K562 (cell line): ENCODE results near the gene GNS. TPM values are rescaled to one million over a fixed set of nuclear protein-coding genes. Genes with fewer than 3 reads are reported as not detected.

ENCODE experiments used
- C11orf30 ChIP-seq: fragments of 450-650 bp; IDR thresholded peaks from 2 replicates; pipeline ENCODE4 v1.6.1; 2016; ENCODE audit warnings: low read depth, mild to moderate bottlenecking
- CBX8 ChIP-seq: fragments of 200-600 bp; sonication (generic); IDR thresholded peaks from 2 replicates; pipeline ENCODE4 v1.6.1; 2012; ENCODE audit warnings: borderline replicate concordance, mixed run types, low read depth, mild to moderate bottlenecking, moderate library complexity, mixed read lengths, low read length, control low read depth, inconsistent platforms; ENCODE audit not compliant: poor library complexity, severe bottlenecking; ENCODE audit errors: extremely low read depth
- MAFG ChIP-seq: fragments of 450-650 bp; conservative IDR thresholded peaks from 2 replicates; pipeline ENCODE4 v1.6.1; 2016; ENCODE audit warnings: missing genetic modification characterization, missing compliant biosample characterization
- MGA ChIP-seq: fragments of 450-650 bp; IDR thresholded peaks from 2 replicates; pipeline ENCODE4 v1.6.1; 2016; ENCODE audit warnings: mild to moderate bottlenecking, moderate library complexity
- NFIX ChIP-seq: fragments of 250-450 bp; sonication (Bioruptor Pico); IDR thresholded peaks from 2 replicates; pipeline ENCODE4 v1.4.0; 2020; ENCODE audit warnings: low read depth, mild to moderate bottlenecking, moderate library complexity
- NUFIP1 ChIP-seq: fragments of 450-650 bp; IDR thresholded peaks from 2 replicates; pipeline ENCODE4 v1.6.1; 2018; ENCODE audit not compliant: partially characterized antibody
- POLR2G ChIP-seq: fragments of 200-400 bp; formaldehyde crosslinking; IDR thresholded peaks from 2 replicates; pipeline ENCODE4 v1.6.1; 2017; ENCODE audit warnings: low read depth, mild to moderate bottlenecking, antibody characterized with exemption, low read length, moderate library complexity
- POLR3G ChIP-seq: IDR thresholded peaks from 2 replicates; pipeline ENCODE4 v1.6.1; 2011; ENCODE audit not compliant: insufficient read length, insufficient replicate concordance; ENCODE audit errors: extremely low read depth
- SPI1 ChIP-seq: IDR thresholded peaks from 2 replicates; pipeline ENCODE4 v1.6.1; 2011; ENCODE audit warnings: low read depth, low read length, control low read depth, borderline replicate concordance
- TARDBP ChIP-seq: fragments of 450-650 bp; IDR thresholded peaks from 2 replicates; pipeline ENCODE4 v1.6.1; 2016
- TCF3 ChIP-seq: sonication (generic); formaldehyde crosslinking; IDR thresholded peaks from 2 replicates; pipeline ENCODE4 v1.4.0; 2020; ENCODE audit warnings: mild to moderate bottlenecking, missing genetic modification reagents
- ZKSCAN3 ChIP-seq: fragments of 250-450 bp; sonication (Bioruptor Pico); IDR thresholded peaks from 2 replicates; pipeline ENCODE4 v1.4.0; 2020
- polyA plus RNA-seq, 8 experiments: library from polyadenylated mRNA; depleted of rRNA in 4 of 8; stranded (reverse) in 5 of 8; unstranded in 3 of 8; fragments of >200 nt; fragmentation: Nextera tagmentation in 2 of 8; fragmentation: Illumina TruSeq in 1 of 8; extraction: Ambion mirVana in 2 of 8; extraction: Trizol in 1 of 8; gene quantifications; 2 replicates each; pipeline versions ENCODE4 v1.2.1 to v1.2.3, GENCODE V29; 2011 to 2014; ENCODE audit warnings: inconsistent platforms in 1 of 8, missing spikeins in 1 of 8
- total RNA-seq, 7 experiments: library from RNA; depleted of rRNA in 6 of 7; stranded (reverse); fragments of >200 nt in 6 of 7; fragmentation: Illumina TruSeq in 2 of 7; extraction: Trizol in 2 of 7; gene quantifications; 2 replicates each; pipeline versions ENCODE4 v1.2.1 to v1.2.3, GENCODE V29; 2011 to 2021; ENCODE audit warnings: low replicate concordance in 1 of 7
- TF ChIP-seq, protein P1 (sequence below): sonication (generic); IDR thresholded peaks from 2 replicates; pipeline ENCODE4 v1.6.1; 2016

GNS gene
- total and polyA plus RNA-seq, 9 of the 15 experiments (the other 6 are each of a cell fraction or from before 2014, with no cell fraction given), result 4.6 to 30.3 (median 18.9) TPM

DNA sequence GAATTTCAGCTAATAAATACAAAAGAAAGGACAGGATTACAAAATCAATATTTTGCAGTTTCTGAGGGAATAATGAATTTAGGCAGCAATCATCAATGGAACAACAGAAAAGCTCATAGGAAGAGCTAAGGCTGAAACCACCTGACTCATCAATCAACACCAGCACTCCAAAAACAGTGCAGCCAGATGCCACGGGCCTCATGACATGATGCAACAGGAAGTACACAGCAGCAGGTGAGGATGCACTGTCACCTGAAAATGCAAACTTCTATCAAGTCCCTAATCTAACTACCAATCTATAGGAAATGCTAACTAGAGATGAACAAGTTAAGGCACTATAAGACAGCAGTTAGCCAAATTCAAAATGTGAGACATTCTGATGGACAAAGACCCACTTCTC, 21.7 kb downstream of the GNS start (continued):
- TF ChIP-seq SPI1 (no peak), CBX8 (no peak), TARDBP (no peak), C11orf30 (peak; percentile 78), MGA (peak; percentile 21; the same call in 1 of the 2 replicates), POLR2G (no peak), POLR3G (no peak), NUFIP1 (no peak), ZKSCAN3 (CRISPR knock-in tag) (no peak), TCF3 (CRISPR knock-in tag) (no peak), MAFG (peak; percentile 26; the same call in 1 of the 2 replicates), NFIX (CRISPR knock-in tag) (no peak)
- TF ChIP-seq, protein P1, sequence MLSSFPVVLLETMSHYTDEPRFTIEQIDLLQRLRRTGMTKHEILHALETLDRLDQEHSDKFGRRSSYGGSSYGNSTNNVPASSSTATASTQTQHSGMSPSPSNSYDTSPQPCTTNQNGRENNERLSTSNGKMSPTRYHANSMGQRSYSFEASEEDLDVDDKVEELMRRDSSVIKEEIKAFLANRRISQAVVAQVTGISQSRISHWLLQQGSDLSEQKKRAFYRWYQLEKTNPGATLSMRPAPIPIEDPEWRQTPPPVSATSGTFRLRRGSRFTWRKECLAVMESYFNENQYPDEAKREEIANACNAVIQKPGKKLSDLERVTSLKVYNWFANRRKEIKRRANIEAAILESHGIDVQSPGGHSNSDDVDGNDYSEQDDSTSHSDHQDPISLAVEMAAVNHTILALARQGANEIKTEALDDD, result no peak
